ENCODE results near the gene ENDOG.

DNA sequence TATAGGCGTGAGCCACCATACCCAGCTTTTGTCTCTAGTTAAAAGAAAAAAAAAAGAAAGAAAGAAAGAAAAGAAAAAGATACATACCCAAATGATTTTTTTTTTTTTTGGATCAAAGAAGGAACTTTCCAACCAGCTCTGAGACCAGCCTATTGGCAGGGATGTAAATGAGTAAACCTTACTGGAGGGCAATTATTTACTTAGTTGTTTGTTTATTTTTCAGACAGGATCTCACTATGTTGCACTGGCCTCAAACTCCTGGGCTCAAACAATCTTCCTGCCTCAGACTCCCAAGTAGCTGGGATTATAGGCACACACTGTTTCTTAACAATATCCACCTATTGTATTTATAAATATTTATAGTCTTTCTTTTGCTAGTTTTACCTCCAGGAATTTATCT is 22.2 kb downstream of the ENDOG start:
- TF ChIP-seq, protein P1, sequence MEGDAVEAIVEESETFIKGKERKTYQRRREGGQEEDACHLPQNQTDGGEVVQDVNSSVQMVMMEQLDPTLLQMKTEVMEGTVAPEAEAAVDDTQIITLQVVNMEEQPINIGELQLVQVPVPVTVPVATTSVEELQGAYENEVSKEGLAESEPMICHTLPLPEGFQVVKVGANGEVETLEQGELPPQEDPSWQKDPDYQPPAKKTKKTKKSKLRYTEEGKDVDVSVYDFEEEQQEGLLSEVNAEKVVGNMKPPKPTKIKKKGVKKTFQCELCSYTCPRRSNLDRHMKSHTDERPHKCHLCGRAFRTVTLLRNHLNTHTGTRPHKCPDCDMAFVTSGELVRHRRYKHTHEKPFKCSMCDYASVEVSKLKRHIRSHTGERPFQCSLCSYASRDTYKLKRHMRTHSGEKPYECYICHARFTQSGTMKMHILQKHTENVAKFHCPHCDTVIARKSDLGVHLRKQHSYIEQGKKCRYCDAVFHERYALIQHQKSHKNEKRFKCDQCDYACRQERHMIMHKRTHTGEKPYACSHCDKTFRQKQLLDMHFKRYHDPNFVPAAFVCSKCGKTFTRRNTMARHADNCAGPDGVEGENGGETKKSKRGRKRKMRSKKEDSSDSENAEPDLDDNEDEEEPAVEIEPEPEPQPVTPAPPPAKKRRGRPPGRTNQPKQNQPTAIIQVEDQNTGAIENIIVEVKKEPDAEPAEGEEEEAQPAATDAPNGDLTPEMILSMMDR (conservative IDR thresholded peaks at IDR 0.05 in 1 of 2, IDR thresholded peaks at IDR 0.05 in 1 of 2; ENCODE audit: low read depth in 1 of 2, low read length in 2 of 2): no peak
- no peak for TF ChIP-seq EZH2 (IDR thresholded peaks at IDR 0.05; ENCODE audit: low read length, missing control alignments)
